GM21717 (cell line): ENCODE results near the gene SELENOW.
"Not testable (repeated sequence)": the region's sequence is repeated elsewhere in the genome, so short reads cannot be mapped to it uniquely, and the experiment has no call there.

Source experiments
- ATAC-seq: cut with Tn5 transposase; IDR thresholded peaks from one replicate; pipeline ENCODE4 v1.9.1; 2021; ENCODE audit warnings: mild to moderate bottlenecking, moderate library complexity; ENCODE audit not compliant: unreplicated experiment

SELENOW gene

DNA sequence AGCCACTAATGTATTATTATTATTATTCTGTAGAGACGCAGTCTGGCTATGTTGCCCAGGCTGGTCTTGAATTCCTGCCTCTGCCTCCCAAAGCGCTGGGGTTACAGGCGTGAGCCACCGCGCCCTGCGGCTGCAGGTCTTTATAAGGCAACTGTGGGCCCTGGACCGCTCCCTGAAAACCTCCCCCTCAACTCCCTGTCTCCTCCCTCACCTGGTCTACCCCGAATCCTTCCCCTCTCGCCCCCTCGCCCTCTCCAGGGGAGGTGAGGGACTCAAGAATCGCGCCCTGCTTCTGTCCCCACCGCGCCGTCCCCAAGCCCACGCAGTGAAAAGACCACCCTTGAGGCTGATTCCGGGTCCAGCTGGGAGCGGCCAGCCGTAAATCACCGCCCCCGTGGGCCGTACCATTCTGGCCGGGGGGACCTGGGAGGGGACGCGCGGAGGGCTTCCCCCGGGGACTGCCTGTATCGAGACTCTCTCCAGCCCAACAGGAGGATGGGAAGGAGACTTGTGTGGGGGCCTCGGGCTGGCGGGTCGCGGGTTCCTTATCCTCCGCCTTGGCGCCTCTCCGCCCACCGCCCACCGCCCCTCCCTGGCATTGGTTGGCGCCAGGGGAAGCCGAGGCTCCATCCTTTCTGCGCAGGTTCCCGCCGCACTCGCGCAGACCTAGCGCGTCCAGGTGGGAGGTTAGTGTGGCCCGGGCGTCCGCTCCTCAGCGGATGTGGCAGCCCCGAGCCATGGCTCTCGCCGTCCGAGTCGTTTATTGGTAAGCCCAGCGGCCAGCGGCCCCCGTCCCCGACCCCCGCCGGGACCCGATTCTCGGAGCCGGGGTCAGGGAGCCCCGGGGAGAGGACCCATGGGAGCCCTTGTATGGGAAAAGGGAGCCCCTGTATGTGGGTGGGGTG, at the start of gene SELENOW:
TSS of gene SELENOW (plus strand) at position 655 of the 905 bp plus-strand sequence. CDS start at position 738, 83 bp downstream.
- peak; percentile 70 for ATAC-seq

- ATAC-seq: no peak
Observed at GRCh38 chr19:47729468-47729798, 49.1 kb upstream of the SELENOW start.

GRCh38 chr19:47729799-47730520, 48.5 kb upstream of the SELENOW start:
- ATAC-seq: no peak

- no peak for ATAC-seq
Observed at GRCh38 chr19:47730521-47730889, 48.0 kb upstream of the SELENOW start.

DNA sequence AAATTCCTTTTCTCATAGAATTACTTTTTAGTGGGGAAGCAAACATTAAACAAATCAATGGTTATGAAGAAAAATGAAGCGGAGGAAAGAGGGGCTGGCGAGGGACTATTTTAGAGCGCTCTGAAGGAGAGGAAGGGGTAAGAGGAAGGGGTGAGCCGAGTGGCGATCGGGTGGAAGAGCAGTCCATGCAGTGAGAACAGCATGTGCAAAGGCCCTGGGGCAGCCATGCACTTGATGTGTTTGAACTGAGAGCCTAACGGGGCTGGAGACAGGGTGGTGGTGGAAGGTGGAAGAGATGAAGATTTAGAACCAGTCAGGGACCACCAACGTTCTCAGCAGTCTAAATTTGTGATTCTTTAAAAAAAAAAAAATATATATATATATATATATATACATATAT, 47.6 kb upstream of the SELENOW start:
- no peak for ATAC-seq

- ATAC-seq: no peak
Observed at GRCh38 chr19:47735131-47735530, 43.4 kb upstream of the SELENOW start.

GRCh38 chr19:47740866-47741519, 37.5 kb upstream of the SELENOW start:
- ATAC-seq: no peak

DNA sequence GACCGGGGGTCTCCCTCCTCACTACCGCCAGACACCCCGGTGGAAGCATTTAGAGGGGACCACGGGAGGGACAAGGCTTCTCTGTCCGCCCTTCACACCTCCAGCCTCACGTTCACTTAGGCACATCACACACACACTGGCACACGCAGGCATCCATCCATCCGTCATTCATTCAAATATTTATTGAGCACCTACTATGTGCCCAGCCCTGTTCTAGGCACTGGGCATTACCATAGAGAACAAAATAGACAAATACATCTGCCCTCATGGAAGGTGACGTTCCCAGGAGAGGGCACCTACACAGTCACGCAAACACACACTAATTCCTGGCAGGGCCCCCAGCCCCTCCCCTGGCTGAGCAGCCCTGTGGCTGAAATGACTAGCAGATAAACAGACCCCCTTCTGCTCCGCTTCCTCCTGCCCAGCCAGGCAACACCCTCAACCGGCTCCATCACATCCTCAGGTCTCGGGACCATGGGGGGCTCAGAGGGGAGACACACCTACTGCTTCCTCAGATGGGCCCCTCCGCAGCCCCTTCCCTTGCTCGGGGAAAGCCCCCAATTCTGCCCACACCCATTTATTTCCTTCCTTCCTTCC, 36.9 kb upstream of the SELENOW start:
- no peak for ATAC-seq

- no peak for ATAC-seq
Observed at GRCh38 chr19:47742634-47743033, 35.9 kb upstream of the SELENOW start.

DNA sequence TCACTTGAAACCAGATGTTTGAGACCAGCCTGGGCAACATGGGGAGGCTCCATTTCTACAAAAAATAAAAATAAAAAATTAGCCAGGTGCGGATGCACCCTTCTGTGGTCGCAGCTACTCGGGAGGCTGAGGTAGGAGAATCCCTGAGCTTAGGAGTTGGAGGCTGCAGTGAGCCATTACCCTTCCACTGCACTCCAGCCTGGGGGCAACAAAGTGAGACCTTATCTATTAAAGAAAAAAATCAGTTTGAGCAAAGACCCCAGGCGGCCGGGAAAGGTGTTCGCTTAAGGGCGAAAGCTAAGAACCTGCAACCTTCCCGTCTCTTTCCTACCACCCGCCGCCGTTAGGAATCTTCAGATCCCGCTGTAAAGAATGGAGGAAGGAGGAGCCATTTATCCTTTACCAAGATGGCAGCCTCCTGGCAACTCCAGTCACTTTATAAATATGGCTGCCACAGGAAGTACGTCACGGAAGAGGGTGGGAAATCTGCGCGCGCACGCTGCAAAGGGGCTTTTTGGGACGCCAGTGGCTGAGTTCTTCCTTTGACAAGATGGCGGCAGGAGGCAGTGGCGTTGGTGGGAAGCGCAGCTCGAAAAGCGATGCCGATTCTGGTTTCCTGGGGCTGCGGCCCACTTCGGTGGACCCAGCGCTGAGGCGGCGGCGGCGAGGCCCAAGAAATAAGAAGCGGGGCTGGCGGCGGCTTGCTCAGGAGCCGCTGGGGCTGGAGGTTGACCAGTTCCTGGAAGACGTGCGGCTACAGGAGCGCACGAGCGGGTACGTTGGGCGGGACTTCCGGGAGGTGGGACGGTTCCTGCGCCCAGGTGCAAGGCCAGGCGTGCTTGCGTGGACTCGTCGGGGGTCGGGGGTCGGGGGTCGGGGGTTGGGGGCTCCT, 33.2 kb upstream of the SELENOW start, which contains the start of gene NOP53:
TSS of gene NOP53 (plus strand) at position 537 of the 892 bp plus-strand sequence. CDS start at position 551, 14 bp downstream.
- ATAC-seq: peak; percentile 56

GRCh38 chr19:47746129-47746528, 32.4 kb upstream of the SELENOW start:
- not testable (repeated sequence) for ATAC-seq

DNA sequence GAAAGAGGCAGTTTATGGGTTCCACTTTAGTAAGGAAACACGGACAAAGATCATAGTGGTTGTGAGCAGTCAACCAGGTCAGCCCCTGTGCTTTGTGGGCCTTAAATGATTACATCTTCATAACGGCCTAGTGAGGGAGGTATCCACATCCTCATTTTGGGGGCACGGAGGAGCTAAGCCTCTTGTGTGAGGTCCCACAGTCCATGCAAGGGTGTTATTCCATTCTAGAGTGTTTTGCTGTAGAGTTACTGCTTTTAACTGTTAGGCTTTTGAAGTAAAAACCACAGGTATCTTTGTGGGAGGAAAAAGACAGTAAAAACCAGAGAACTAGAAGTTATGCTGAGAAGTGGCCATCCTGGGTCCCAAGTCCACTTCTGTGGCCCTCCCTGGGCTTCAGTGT, 29.2 kb upstream of the SELENOW start:
- no peak for ATAC-seq

- ATAC-seq: no peak
Observed at GRCh38 chr19:47750752-47751151, 27.8 kb upstream of the SELENOW start.

- no peak for ATAC-seq
Observed at GRCh38 chr19:47752440-47753211, 25.9 kb upstream of the SELENOW start.

DNA sequence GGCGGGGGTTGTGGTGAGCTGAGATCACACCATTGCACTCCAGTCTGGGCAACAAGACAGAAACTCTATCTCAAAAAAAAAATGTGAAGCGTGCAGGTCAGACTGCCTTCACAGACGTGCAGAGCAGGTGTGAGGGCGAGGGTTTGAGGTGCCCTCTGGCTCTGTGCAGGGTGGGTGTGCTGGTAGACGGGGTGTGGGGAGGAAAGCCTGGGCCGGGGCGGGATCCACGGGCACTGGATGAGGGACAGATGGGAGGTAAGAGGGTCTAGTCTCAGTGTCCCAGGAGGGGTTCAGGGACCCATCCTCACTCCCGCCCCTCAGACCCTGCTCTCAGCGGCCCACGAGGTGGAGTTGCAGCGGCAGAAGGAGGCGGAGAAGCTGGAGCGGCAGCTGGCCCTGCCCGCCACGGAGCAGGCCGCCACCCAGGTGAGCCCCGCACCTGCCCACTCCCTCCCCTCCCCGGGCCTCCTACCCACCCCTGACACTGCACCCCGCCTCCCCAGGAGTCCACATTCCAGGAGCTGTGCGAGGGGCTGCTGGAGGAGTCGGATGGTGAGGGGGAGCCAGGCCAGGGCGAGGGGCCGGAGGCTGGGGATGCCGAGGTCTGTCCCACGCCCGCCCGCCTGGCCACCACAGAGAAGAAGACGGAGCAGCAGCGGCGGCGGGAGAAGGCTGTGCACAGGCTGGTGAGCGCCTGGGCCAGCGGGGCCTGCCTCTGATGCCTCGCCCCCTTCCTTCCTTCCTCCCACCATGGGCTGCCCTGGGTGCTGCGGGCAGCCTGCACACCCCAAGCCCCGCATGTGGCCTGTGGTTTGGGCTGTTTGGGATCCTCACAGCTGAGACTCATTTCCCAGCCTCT, 24.1 kb upstream of the SELENOW start:
- ATAC-seq: no peak

- no peak for ATAC-seq
Observed at GRCh38 chr19:47755065-47755761, 23.3 kb upstream of the SELENOW start.

GRCh38 chr19:47755762-47756626, 22.5 kb upstream of the SELENOW start:
- ATAC-seq: no peak
